Stimulated activated CD4-positive, alpha-beta T cell treated with anti-CD3 and anti-CD28 coated beads, Interleukin-15, amount 100 ng/mL, for 1 hour (primary cell): ENCODE data around the gene ETF1.
"Not testable (repeated sequence)": the region's sequence is repeated elsewhere in the genome, so short reads cannot be mapped to it uniquely, and the experiment has no call there.

Experiments
- DNase-seq, 2 donors: peaks; one replicate each; pipeline ENCODE4 v3.0.0-alpha.2; 2020; ENCODE audit warnings: low read depth in 1 of 2, low spot score in 1 of 2

Gene ETF1

GRCh38 chr5:138491284-138491648 is 51.8 kb downstream of the ETF1 start:
- DNase-seq = no peak

DNA sequence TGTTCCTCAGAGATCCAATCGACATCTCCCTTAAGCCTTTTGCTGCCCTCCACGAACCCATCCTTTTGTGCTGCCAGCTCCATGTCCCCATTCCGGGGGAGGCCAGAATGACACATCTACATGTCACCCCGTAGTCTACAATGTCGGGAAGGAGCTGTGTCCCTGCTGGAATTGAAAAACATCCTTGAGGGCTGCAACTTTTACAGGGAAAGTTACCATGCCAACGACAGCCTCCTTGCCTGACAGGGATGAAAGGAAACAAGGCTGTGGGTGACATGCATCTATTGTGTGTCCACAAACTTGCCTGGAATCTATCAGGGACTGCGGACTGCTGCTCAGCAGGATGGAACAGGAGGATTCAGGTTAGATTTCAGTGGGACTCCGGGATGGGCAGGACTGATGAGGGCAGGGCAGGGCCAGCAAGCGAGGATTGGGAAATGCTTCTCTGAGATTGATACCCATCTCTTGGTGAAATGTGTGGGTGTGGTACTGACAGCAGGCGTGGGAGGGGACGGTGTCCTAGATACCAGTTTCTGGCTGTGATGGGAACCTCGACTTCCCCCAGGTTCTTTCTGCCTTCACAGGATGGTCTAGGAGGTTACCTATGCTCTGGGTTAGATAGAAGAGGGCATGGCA is 52.3 kb downstream of the ETF1 start:
- no peak for DNase-seq

- DNase-seq = no peak
These were observed 53.4 kb downstream of the ETF1 start for GRCh38 chr5:138489683-138490061.

GRCh38 chr5:138488481-138488945 is 54.5 kb downstream of the ETF1 start:
- no peak for DNase-seq

- no peak for DNase-seq
These were observed 60.4 kb downstream of the ETF1 start for GRCh38 chr5:138482638-138483037.

GRCh38 chr5:138476918-138477317 is 66.1 kb downstream of the ETF1 start:
- DNase-seq = no peak

DNA sequence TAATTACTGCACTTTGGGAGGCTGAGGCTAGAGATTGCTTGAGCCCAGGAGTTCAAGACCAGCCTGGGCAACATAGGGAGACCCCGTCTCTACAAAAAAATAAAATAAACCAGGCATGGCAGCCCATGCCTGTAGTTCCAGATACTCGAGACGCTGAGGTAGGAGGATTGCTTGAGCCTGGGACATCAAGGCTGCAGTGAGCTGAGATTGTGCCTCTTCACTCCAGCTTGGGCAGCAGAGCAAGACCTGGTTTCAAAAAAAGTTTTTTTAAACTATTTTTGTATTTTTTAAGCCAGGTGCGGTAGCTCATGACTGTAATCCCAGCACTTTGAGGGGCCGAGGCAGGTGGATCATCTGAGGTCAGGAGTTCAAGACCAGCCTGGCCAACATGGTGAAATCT is 69.9 kb downstream of the ETF1 start:
- not testable (repeated sequence) for DNase-seq

DNA sequence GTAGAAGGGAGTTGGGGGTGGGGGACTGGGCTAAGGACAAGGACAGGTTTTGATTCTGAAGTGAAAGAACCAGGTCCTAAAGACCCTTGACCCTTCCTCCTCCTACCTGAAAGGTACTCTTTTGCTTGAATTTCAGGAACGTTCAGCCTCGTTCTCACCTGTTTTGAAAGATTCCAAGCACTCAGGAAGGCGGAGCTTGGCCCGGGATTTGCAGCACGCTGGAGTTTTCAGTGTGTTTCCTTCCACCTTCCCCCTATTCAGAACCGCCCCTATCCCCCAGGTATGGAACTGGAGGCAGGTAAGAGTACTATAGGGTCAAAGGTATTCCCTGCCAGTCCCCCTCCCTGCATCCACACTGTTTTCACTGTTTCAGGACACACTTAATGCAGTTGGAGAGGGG is 70.7 kb downstream of the ETF1 start:
- no peak for DNase-seq

GRCh38 chr5:138471052-138471361 is 72.0 kb downstream of the ETF1 start:
- DNase-seq = no peak

- peak in 1 of 2 donors; percentile 35 for DNase-seq
These were observed 72.5 kb downstream of the ETF1 start for GRCh38 chr5:138470322-138471051.

GRCh38 chr5:138469540-138470321 is 73.3 kb downstream of the ETF1 start:
- peak in 1 of 2 donors; percentile 69 for DNase-seq

DNA sequence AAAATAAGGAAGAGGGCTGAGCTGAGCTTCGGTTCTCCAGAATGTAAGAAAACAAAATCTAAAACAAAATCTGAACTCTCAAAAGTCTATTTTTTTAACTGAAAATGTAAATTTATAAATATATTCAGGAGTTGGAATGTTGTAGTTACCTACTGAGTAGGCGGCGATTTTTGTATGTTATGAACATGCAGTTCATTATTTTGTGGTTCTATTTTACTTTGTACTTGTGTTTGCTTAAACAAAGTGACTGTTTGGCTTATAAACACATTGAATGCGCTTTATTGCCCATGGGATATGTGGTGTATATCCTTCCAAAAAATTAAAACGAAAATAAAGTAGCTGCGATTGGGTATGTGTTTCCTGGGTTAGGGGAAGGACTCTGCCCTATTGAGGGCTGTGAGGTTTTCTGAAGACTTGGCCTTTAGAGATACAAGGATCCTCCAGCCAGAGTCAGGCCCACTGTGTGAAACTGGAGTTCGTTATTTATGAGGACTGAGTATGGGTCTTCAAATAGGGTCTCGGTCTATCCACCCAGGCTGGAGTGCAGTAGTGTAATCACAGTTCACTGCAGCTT is 74.0 kb downstream of the ETF1 start:
- DNase-seq = no peak

DNA sequence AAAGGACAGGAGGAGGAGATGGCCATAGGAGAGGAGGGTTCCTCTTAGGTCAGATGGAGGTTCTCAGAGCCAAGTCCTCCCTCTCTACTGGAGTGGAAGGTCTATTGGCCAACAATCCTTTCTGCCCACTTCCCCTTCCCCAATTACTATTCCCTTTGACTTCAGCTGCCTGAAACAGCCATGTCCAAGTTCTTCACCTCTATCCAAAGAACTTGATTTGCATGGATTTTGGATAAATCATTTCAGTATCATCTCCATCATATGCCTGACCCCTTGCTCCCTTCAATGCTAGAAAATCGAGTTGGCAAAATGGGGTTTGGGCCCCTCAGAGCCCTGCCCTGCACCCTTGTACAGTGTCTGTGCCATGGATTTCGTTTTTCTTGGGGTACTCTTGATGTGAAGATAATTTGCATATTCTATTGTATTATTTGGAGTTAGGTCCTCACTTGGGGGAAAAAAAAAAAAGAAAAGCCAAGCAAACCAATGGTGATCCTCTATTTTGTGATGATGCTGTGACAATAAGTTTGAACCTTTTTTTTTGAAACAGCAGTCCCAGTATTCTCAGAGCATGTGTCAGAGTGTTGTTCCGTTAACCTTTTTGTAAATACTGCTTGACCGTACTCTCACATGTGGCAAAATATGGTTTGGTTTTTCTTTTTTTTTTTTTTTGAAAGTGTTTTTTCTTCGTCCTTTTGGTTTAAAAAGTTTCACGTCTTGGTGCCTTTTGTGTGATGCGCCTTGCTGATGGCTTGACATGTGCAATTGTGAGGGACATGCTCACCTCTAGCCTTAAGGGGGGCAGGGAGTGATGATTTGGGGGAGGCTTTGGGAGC is 74.7 kb downstream of the ETF1 start:
- peak in 1 of 2 donors; percentile 31 for DNase-seq

- peak in 1 of 2 donors; percentile 56 for DNase-seq
These were observed 75.3 kb downstream of the ETF1 start for GRCh38 chr5:138467711-138468132.

GRCh38 chr5:138466900-138467710 is 75.9 kb downstream of the ETF1 start:
- DNase-seq = peak in 1 of 2 donors; percentile 61

GRCh38 chr5:138466125-138466899 is 76.7 kb downstream of the ETF1 start:
- DNase-seq = no peak

DNA sequence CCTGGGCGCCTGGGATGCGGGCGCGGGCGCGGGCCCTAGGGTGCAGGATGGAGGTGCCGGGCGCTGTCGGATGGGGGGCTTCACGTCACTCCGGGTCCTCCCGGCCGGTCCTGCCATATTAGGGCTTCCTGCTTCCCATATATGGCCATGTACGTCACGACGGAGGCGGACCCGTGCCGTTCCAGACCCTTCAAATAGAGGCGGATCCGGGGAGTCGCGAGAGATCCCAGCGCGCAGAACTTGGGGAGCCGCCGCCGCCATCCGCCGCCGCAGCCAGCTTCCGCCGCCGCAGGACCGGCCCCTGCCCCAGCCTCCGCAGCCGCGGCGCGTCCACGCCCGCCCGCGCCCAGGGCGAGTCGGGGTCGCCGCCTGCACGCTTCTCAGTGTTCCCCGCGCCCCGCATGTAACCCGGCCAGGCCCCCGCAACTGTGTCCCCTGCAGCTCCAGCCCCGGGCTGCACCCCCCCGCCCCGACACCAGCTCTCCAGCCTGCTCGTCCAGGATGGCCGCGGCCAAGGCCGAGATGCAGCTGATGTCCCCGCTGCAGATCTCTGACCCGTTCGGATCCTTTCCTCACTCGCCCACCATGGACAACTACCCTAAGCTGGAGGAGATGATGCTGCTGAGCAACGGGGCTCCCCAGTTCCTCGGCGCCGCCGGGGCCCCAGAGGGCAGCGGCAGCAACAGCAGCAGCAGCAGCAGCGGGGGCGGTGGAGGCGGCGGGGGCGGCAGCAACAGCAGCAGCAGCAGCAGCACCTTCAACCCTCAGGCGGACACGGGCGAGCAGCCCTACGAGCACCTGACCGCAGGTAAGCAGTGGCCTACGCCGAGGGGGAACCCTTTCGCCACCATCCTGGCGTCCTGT is 77.5 kb downstream of the ETF1 start, which contains the start of gene EGR1:
TSS of gene EGR1 (plus strand) at position 219 of the 864 bp plus-strand sequence. CDS start at position 502, 283 bp downstream.
- DNase-seq = peak; percentile 84 to 89
